Body of pancreas (tissue), 4 donors: ENCODE data around the gene ATP1A3. TPM values are rescaled to one million over a fixed set of nuclear protein-coding genes. Genes with fewer than 3 reads are reported as not detected.

ENCODE experiments used
- ATAC-seq: fragments of 150-250 bp; one replicate; pipeline ENCODE4 v1.9.1; 2016
- DNase-seq, 4 donors: peaks; one replicate each; pipeline ENCODE4 v3.0.0-alpha.2; 2019
- H3K27ac ChIP-seq, 4 donors: fragments of 200-600 bp; sonication (generic); 1 replicate in 3 of 4; 2 replicates in 1 of 4; pipeline versions ENCODE4 v1.5.1 to v1.6.1; 2016 to 2019; ENCODE audit warnings: mild to moderate bottlenecking in 1 of 4, mixed read lengths in 1 of 4, moderate library complexity in 1 of 4
- H3K27me3 ChIP-seq, 2 donors: fragments of 200-600 bp; sonication (generic); one replicate each; pipeline ENCODE4 v1.6.0; 2016; ENCODE audit warnings: mild to moderate bottlenecking in 1 of 2
- H3K36me3 ChIP-seq, 2 donors: fragments of 200-600 bp; sonication (generic); replicated peaks in 1 of 2; 2 replicates each; pipeline ENCODE4 v1.5.1; 2016; ENCODE audit warnings: low read depth in 2 of 2; ENCODE audit not compliant: insufficient read depth in 1 of 2
- H3K4me1 ChIP-seq: fragments of 200-600 bp; sonication (generic); one replicate; pipeline ENCODE4 v1.6.0; 2016
- H3K4me3 ChIP-seq, 2 donors: fragments of 200-600 bp; sonication (generic); 1 replicate in 1 of 2; 2 replicates in 1 of 2; pipeline ENCODE4 v1.5.1; 2016 to 2019
- H3K9me3 ChIP-seq, 3 donors: fragments of 200-600 bp; sonication (generic); 1 replicate in 2 of 3; 2 replicates in 1 of 3; pipeline ENCODE4 v1.5.1; 2016
- CTCF ChIP-seq, 7 experiments: fragments of 450-650 bp in 4 of 7; fragments of 200-600 bp in 3 of 7; sonication (generic) in 3 of 7; IDR thresholded peaks; one replicate each; pipeline ENCODE4 v1.5.1; 2016 to 2019; ENCODE audit warnings: antibody characterized with exemption in 7 of 7
- POLR2A ChIP-seq, 3 donors: fragments of 450-650 bp; IDR thresholded peaks; one replicate each; pipeline ENCODE4 v1.6.1; 2016; ENCODE audit warnings: antibody characterized with exemption in 3 of 3, mild to moderate bottlenecking in 2 of 3
- WGBS, 2 donors: methylation state at CpG; one replicate each; pipeline ENCODE4 v1.1.5; 2017; 5-methylcytosine and 5-hydroxymethylcytosine counted together
- intact Hi-C: fragments of 100-400 bp; cut with DNase I; formaldehyde crosslinking; loops from one replicate; pipeline ENCODE4 v1.15.1; 2023
- total RNA-seq, 2 donors: library from RNA; depleted of rRNA; stranded (reverse); fragments of >200 nt; gene quantifications; one replicate each; pipeline ENCODE4 v1.1.0, GENCODE V29; 2016

Gene ATP1A3
- total RNA-seq, 2 donors from 2014 or later, result 0.26 TPM; not detected in 1

GRCh38 chr19:41945135-41945766, 48.8 kb downstream of the ATP1A3 start:
- Histone ChIP-seq H3K36me3 (no peaks in the 10 kb centered on the region), H3K9me3 (no peaks in the 10 kb centered on the region), H3K4me1 (peaks cover 9% of the 10 kb centered on the region), H3K27me3 (peaks cover 0 to 10% of the 10 kb centered on the region in 2 donors), H3K27ac (no peak overlapping the region), H3K4me3 (no peak overlapping the region)
- ATAC-seq, result no peak
- intact Hi-C loops, result loop anchor here (5.0 kb wide), 1 partner anchor 73 kb away; no protein-coding TSS in a partner anchor
- peak in 2 of 4 donors; percentile 27 to 53 for DNase-seq
- 72 to 90% methylated on average over 3 to 8 of the region's 8 CpGs for WGBS, 2 donors
- no peak for TF ChIP-seq CTCF (IDR thresholded peaks at IDR 0.05)

- no peaks in the 10 kb centered on the region for H3K9me3 ChIP-seq
- peaks cover 14% of the 10 kb centered on the region for H3K4me1 ChIP-seq
- H3K27me3 ChIP-seq, result peaks cover 0 to 10% of the 10 kb centered on the region in 2 donors
- 0 to 55% methylated on average over 1 to 2 of the region's 2 CpGs for WGBS, 2 donors
- no peaks in the 10 kb centered on the region for H3K36me3 ChIP-seq
- no peak overlapping the region for H3K4me3 ChIP-seq
- TF ChIP-seq POLR2A (IDR thresholded peaks at IDR 0.05) (no peak), CTCF (IDR thresholded peaks at IDR 0.05) (no peak)
- DNase-seq, result no peak
- H3K27ac ChIP-seq, result no peak overlapping the region
- no peak for ATAC-seq
- intact Hi-C loops, result no loop called here
Measured at GRCh38 chr19:41944336-41944735, 49.7 kb downstream of the ATP1A3 start.

- TF ChIP-seq POLR2A (IDR thresholded peaks at IDR 0.05) (no peak), CTCF (IDR thresholded peaks at IDR 0.05) (no peak)
Measured at GRCh38 chr19:41941410-41942202, 52.4 kb downstream of the ATP1A3 start.

GRCh38 chr19:41940731-41941409, 53.2 kb downstream of the ATP1A3 start:
- no peak for DNase-seq
- Histone ChIP-seq H3K27me3 (peaks cover 0 to 14% of the 10 kb centered on the region in 2 donors), H3K36me3 (no peaks in the 10 kb centered on the region), H3K4me1 (peaks cover 14% of the 10 kb centered on the region), H3K27ac (no peak overlapping the region), H3K4me3 (peak overlapping the region; percentile 15 to 31), H3K9me3 (no peaks in the 10 kb centered on the region)
- ATAC-seq, result no peak
- WGBS, 2 donors, result 6 to 9% methylated on average over 43 to 45 of the region's 53 CpGs
- TF ChIP-seq POLR2A (IDR thresholded peaks at IDR 0.05) (no peak), CTCF (IDR thresholded peaks at IDR 0.05) (no peak)
- intact Hi-C loops, result no loop called here

More at GRCh38 chr19:41941410-41942202, 52.4 kb downstream of the ATP1A3 start:
- Histone ChIP-seq H3K4me3 (no peak overlapping the region), H3K36me3 (no peaks in the 10 kb centered on the region), H3K9me3 (no peaks in the 10 kb centered on the region), H3K4me1 (peaks cover 14% of the 10 kb centered on the region), H3K27me3 (peaks cover 0 to 14% of the 10 kb centered on the region in 2 donors), H3K27ac (no peak overlapping the region)
- WGBS, 2 donors, result 95 to 96% methylated on average over 7 to 9 of the region's 9 CpGs
- ATAC-seq (no peak), DNase-seq (no peak)
- intact Hi-C loops, result no loop called here
